Prostate gland (tissue), 2 donors: ENCODE data around the gene UBE2Q2.

Experiments
- CTCF ChIP-seq, 4 experiments: fragments of 200-600 bp in 2 of 4; fragments of 450-650 bp in 2 of 4; sonication (generic) in 2 of 4; IDR thresholded peaks; 1 replicate in 3 of 4; 2 replicates in 1 of 4; pipeline ENCODE4 v1.5.1; 2016 to 2019; ENCODE audit warnings: antibody characterized with exemption in 4 of 4, mild to moderate bottlenecking in 2 of 4, moderate library complexity in 2 of 4
- POLR2A ChIP-seq: fragments of 450-650 bp; IDR thresholded peaks from one replicate; pipeline ENCODE4 v1.6.1; 2016; ENCODE audit warnings: antibody characterized with exemption, mild to moderate bottlenecking
- POLR2AphosphoS5 ChIP-seq: sonication (generic); formaldehyde crosslinking; IDR thresholded peaks from one replicate; pipeline ENCODE4 v1.6.1; 2017; ENCODE audit warnings: antibody characterized with exemption

- TF ChIP-seq CTCF (IDR thresholded peaks at IDR 0.05) (no peak), POLR2A (no peak), POLR2AphosphoS5 (no peak)
Observed at GRCh38 chr15:75832114-75832513, 11.1 kb upstream of the UBE2Q2 start.
